ENCODE data around the gene PALM2AKAP2. TPM values are rescaled to one million over a fixed set of nuclear protein-coding genes. Genes with fewer than 3 reads are reported as not detected.

The PALM2AKAP2 gene
- total RNA-seq, 2 donors from 2014 or later, result 0.49 to 1.1 TPM

GRCh38 chr9:109776391-109776790, 3.6 kb upstream of the PALM2AKAP2 start:
- Mint-ChIP-seq H3K4me3 (no peak overlapping the region), H3K9me3 (no peaks in the 10 kb centered on the region), H3K36me3 (ENCODE audit: low read depth) (no peaks in the 10 kb centered on the region), H3K4me1 (peaks cover 13% of the 10 kb centered on the region), H3K27me3 (ENCODE audit: insufficient read depth) (peaks cover 61% of the 10 kb centered on the region), H3K27ac (no peak overlapping the region)
- Histone ChIP-seq H3K27ac (ENCODE audit: low read depth, low read length) (no peak overlapping the region), H3K27me3 (ENCODE audit: control insufficient read depth, insufficient read depth, low read length, poor library complexity, severe bottlenecking) (peaks cover 44% of the 10 kb centered on the region), H3K4me1 (ENCODE audit: control insufficient read depth, insufficient read depth, low read length) (no peaks in the 10 kb centered on the region), H3K36me3 (ENCODE audit: control insufficient read depth, insufficient read depth, low read length) (no peaks in the 10 kb centered on the region), H3K9me3 (ENCODE audit: control insufficient read depth, low read length) (no peaks in the 10 kb centered on the region), H3K9ac (ENCODE audit: extremely low read depth, low read length, poor library complexity, severe bottlenecking) (no peak overlapping the region), H3K4me3 (ENCODE audit: low read length) (no peak overlapping the region)
- WGBS, 2 experiments (ENCODE audit: insufficient coverage in 1 of 2, insufficient read length in 1 of 2), result 81 to 91% methylated on average over 2 of the region's 2 CpGs
- DNase-seq, result no peak
- TF ChIP-seq CTCF (conservative IDR thresholded peaks at IDR 0.05), result no peak

GRCh38 chr9:109780453-109781033, 545 bp downstream of the PALM2AKAP2 start:
- peak; percentile 63 for DNase-seq
- H3K27ac ChIP-seq (ENCODE audit: low read depth, low read length), result no peak overlapping the region

GRCh38 chr9:109781086-109781485, 1.1 kb downstream of the PALM2AKAP2 start:
- Histone ChIP-seq H3K9ac (ENCODE audit: extremely low read depth, low read length, poor library complexity, severe bottlenecking) (no peak overlapping the region), H3K9me3 (ENCODE audit: control insufficient read depth, low read length) (no peaks in the 10 kb centered on the region), H3K36me3 (ENCODE audit: control insufficient read depth, insufficient read depth, low read length) (no peaks in the 10 kb centered on the region), H3K4me3 (ENCODE audit: low read length) (peak overlapping the region; percentile 80), H3K27me3 (ENCODE audit: control insufficient read depth, insufficient read depth, low read length, poor library complexity, severe bottlenecking) (peaks cover 60% of the 10 kb centered on the region), H3K27ac (ENCODE audit: low read depth, low read length) (no peak overlapping the region), H3K4me1 (ENCODE audit: control insufficient read depth, insufficient read depth, low read length) (no peaks in the 10 kb centered on the region)
- no peak for TF ChIP-seq CTCF (conservative IDR thresholded peaks at IDR 0.05)
- 73 to 91% methylated on average over 2 to 4 of the region's 5 CpGs for WGBS, 2 experiments (ENCODE audit: insufficient coverage in 1 of 2, insufficient read length in 1 of 2)
- no peak for DNase-seq
- peak overlapping the region; percentile 61 for H3K4me3 Mint-ChIP-seq
- no peak overlapping the region for H3K27ac Mint-ChIP-seq
- H3K4me1 Mint-ChIP-seq, result peaks cover 6% of the 10 kb centered on the region
- H3K9me3 Mint-ChIP-seq, result no peaks in the 10 kb centered on the region
- H3K36me3 Mint-ChIP-seq (ENCODE audit: low read depth), result no peaks in the 10 kb centered on the region
- H3K27me3 Mint-ChIP-seq (ENCODE audit: insufficient read depth), result peaks cover 76% of the 10 kb centered on the region

More at GRCh38 chr9:109780453-109781033, 545 bp downstream of the PALM2AKAP2 start:
- H3K9me3 ChIP-seq (ENCODE audit: control insufficient read depth, low read length), result no peaks in the 10 kb centered on the region
- H3K9ac ChIP-seq (ENCODE audit: extremely low read depth, low read length, poor library complexity, severe bottlenecking), result no peak overlapping the region
- H3K27ac Mint-ChIP-seq, result no peak overlapping the region
- H3K9me3 Mint-ChIP-seq, result no peaks in the 10 kb centered on the region
- 5 to 17% methylated on average over 10 to 16 of the region's 16 CpGs for WGBS, 2 experiments (ENCODE audit: insufficient coverage in 1 of 2, insufficient read length in 1 of 2)
- H3K4me3 ChIP-seq (ENCODE audit: low read length), result peak overlapping the region; percentile 80
- no peaks in the 10 kb centered on the region for H3K36me3 Mint-ChIP-seq (ENCODE audit: low read depth)
- H3K27me3 Mint-ChIP-seq (ENCODE audit: insufficient read depth), result peaks cover 73% of the 10 kb centered on the region
- no peak for TF ChIP-seq CTCF (conservative IDR thresholded peaks at IDR 0.05)
- H3K4me1 Mint-ChIP-seq, result peaks cover 6% of the 10 kb centered on the region
- no peaks in the 10 kb centered on the region for H3K4me1 ChIP-seq (ENCODE audit: control insufficient read depth, insufficient read depth, low read length)
- H3K36me3 ChIP-seq (ENCODE audit: control insufficient read depth, insufficient read depth, low read length), result no peaks in the 10 kb centered on the region
- peak overlapping the region; percentile 61 for H3K4me3 Mint-ChIP-seq
- H3K27me3 ChIP-seq (ENCODE audit: control insufficient read depth, insufficient read depth, low read length, poor library complexity, severe bottlenecking), result peaks cover 60% of the 10 kb centered on the region

All from endodermal cell (in vitro differentiated cells).